Activated CD4-positive, CD25-positive, alpha-beta regulatory T cell (primary cell): ENCODE results near the gene ABLIM1.

Experiments used
- DNase-seq, 4 experiments: peaks; one replicate each; lab custom pipeline; 2025; lab: John Stamatoyannopoulos, UW

Gene ABLIM1

DNA sequence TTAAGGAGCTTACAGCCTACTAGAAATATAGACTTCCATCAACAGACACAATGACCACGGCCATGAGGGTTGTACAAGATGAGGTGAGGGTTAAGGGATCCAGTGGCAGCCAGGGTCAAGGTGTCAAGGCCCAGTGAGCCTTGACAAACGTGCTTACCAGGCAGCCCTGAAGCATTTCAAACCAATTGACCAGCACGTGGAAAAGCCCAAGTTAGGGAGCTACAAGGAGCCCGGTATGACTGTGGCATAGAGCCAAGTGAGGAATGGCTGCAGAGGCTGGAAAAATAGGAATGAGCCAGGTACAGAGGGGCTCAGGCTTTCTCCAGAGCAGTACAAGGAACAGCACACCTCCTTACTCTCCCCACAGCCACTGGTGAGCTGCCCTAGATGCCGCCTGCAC is 266.5 kb downstream of the ABLIM1 start:
- no peak for DNase-seq

DNA sequence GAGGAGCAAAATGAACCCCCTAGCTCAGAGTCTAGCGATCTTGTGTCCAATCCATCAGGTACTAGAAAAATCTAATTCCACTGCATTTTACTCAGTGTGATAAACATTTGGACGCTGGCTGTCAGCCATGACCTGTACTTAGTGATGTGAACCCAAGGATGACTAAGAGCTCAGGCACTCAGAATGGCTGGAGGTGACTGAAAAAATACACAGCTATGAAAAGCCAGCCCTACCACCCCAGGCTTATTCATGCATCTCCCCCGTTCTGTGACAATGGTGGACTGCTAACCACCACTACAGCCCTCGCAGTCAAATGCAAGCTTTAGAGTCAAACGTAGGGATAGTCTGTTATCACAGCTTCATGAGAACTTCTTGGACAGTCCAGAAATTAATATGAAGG is 268.6 kb downstream of the ABLIM1 start:
- no peak for DNase-seq

DNA sequence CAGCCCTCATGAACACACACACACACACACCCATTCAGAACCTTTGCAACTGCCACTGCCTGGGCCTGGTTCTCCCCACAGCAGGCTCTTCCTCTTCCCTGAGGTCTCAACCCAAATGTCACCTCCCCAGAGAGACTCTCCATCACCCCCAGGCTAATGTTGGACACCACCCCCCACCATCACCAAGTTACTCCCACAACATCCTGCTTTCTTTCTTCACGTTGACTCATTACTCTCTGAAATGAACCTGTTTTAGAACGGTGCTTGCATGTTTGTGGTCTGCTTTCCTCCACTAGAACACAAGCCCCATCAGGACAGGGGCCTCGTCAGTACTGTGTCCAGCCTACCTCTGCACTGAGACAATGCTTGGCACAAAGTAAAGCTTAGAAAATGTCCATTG is 269.8 kb downstream of the ABLIM1 start:
- no peak for DNase-seq

DNA sequence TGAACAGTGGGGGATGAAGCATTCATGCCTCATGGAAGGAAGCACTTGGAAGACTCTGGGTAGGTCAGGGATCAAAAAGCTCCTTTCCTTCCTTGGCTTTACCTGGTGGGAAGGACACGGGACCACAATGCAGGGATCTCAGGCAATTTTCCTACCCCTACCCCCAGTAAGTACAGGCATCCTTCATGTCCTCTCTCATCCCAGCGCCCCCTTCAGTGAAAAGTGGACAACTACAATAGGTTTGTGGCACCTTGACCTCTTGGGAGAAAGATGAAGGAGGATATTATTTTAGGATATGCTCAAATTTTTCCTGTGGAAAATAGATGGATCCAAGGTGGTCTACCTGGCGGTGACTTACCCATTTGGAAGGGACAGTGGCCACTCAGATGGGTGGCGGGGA is 270.3 kb downstream of the ABLIM1 start:
- DNase-seq: no peak

DNA sequence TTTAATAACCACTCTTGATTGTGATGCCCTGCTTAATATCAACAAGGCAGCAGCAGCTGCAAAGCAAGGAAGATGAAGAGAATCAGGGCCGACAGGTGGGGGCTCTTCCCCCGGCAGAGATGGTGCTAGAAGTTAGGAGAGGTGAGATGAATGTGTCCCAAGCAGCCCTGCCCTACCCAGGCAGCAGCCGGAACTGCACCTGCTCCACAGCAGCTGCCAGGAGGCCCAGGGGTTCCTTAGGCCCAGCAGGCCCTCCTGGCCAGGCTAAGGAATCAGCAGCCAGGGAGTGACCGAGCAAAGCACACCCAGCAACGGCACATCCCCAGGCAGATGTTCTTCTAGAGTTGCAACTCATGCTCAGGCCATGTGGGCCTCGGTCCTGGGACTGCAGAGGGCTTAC is 271.6 kb downstream of the ABLIM1 start:
- no peak for DNase-seq

DNA sequence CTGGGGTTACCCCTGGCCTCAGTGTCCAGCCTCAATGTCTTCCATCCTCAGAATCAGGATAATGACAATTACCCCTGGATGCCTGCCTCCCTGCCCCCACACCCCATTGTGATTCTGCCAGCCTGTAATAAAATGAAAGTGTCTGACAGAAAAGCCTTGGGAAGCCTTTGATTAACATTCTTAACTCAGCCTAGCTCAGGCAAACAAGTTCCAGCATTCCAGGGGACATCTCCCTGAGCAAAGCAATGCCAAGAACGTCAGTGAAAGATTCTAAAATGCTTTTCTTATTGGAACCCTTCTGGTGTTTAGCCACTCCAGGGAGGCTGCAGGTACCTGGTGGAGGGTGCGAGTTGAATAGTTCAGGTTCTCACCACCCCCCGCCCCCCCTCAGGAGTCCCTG is 272.5 kb downstream of the ABLIM1 start:
- no peak for DNase-seq

DNA sequence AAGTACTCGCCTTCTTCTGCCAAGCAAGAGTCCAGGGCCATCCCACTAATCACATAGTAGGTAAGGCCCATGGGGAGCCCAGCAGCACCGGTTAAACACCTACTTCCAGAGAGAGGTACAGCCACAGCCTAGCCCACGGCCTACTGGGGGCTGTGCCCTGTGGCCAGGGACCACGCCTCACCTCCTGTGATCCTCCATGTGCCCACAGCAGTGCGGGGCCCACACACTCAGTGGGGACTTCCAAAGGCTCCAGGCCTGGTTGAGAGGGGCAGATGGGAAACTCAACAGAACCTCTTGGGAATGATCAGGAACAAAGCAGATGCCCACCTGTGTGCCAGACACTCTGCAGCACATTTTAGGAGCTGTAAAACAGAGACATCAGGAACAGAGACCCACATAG is 273.5 kb downstream of the ABLIM1 start:
- DNase-seq: no peak

DNA sequence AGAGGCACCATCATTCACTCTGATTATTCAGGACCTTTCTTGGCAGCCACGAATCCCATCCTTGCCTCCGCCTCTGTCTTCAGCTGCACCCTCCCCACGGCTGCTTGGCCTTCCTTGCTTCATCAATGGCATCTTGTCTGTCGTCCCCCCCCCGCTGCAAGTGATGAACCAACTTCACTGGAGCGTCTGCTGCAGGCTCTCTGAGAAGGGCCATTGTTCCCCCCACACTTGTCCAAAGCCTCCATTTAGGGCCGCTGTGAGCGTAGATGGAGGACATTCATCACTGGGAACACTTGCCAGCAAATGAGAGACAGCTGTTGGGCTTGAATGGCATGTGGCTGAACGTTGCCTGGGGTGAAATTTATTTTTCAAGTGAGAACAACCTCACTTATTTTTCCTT is 273.9 kb downstream of the ABLIM1 start:
- no peak for DNase-seq
